Activated CD8-positive, alpha-beta memory T cell treated with anti-CD3 and anti-CD28 coated beads, Interleukin-2, amount 50 U/mL, for 24 hours (primary cell): ENCODE results near the gene ZKSCAN5.
A peak's percentile ranks its signal among the peaks of the same experiment; 100 is the strongest.
"Not testable (repeated sequence)": the region's sequence is repeated elsewhere in the genome, so short reads cannot be mapped to it uniquely, and the experiment has no call there.

ENCODE experiments used
- DNase-seq: peaks from one replicate; pipeline ENCODE4 v3.0.0-alpha.2; 2020; ENCODE audit errors: extremely low read depth

ZKSCAN5 gene

DNA sequence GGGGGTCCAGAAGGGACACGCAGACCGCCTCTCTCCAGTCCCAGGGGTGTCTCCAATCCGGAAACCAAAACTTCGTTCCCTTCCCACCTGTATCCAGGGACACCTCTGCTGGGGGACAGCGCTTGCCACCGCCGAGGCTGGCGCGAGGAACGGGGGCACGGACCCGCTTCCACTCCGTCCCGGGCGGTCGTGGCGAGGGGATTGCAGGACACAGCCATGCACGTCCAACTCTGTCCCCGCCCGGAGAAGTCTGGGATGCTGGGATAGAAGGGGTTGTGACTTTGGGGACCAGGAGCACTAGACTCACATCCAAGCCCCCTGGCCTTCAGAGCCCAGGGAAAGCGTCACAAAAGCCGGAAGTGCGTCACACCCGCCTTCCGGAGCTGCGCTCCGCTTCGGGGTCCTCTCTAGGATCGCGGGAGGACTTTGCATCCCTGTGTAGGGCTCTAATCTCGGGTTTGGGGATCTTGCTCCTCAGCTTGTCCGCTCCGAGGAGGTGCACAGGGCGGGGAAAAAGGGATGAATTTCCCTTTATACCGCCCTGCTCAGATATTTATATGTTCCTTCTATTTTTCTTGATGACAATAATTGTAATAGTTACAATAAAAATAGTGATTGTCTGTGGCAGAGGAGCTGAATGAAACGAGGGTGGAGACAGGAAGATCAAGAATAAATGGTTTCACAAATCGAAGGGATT is 47.5 kb downstream of the ZKSCAN5 start, which contains the start of gene FAM200A:
Gene FAM200A (minus strand): TSS at position 348 of the 697 bp plus-strand sequence. CDS start 3,707 bp downstream, outside the sequence.
- peak; percentile 65 for DNase-seq

DNA sequence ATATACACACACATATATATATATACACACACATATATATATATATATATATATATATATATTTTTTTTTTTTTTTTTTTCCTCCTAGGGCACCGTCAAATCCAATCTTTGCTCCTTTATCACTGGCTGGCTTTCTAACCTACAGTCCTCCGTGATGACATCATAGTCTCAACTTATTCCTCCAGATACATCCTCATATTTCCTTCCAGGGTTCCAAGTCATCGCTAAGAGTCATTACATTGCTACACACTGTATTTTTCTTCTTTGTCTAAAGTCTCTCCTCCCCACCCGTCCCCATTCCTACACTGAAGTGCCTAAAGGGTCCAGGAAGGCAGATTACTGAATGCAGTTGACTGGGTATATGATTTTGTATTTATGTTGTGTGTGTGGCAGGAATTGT is 48.6 kb downstream of the ZKSCAN5 start:
- DNase-seq, result no peak

GRCh38 chr7:99554939-99555338 is 50.5 kb downstream of the ZKSCAN5 start:
- no peak for DNase-seq

DNA sequence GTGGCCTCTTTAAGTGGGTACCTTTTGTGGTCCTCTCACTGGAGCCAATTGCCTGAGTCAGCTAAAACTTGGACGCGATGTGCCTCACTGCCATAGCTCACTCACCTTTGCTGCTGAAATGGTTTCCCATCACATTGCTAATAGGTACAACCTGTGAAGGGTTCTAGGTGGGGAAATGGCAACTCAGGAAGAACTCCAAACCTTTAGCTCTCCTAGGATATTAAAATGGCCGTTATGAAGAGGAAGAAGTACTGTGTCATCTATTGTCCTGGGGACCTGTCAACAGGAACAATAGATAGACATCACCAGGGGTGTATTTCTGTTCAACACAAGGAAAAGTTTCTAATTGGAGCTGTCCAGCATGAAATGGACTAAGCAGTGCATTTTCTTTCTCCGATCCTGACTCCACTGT is 52.7 kb downstream of the ZKSCAN5 start:
- DNase-seq, result no peak

- no peak for DNase-seq
Measured at GRCh38 chr7:99557940-99558305, 53.5 kb downstream of the ZKSCAN5 start.

GRCh38 chr7:99558306-99559174 is 54.1 kb downstream of the ZKSCAN5 start, which contains the start of gene ZNF655:
TSS of gene ZNF655 (plus strand) at chr7:99558642. CDS start at chr7:99560560, 1,918 bp downstream.
- DNase-seq, result peak; percentile 76

DNA sequence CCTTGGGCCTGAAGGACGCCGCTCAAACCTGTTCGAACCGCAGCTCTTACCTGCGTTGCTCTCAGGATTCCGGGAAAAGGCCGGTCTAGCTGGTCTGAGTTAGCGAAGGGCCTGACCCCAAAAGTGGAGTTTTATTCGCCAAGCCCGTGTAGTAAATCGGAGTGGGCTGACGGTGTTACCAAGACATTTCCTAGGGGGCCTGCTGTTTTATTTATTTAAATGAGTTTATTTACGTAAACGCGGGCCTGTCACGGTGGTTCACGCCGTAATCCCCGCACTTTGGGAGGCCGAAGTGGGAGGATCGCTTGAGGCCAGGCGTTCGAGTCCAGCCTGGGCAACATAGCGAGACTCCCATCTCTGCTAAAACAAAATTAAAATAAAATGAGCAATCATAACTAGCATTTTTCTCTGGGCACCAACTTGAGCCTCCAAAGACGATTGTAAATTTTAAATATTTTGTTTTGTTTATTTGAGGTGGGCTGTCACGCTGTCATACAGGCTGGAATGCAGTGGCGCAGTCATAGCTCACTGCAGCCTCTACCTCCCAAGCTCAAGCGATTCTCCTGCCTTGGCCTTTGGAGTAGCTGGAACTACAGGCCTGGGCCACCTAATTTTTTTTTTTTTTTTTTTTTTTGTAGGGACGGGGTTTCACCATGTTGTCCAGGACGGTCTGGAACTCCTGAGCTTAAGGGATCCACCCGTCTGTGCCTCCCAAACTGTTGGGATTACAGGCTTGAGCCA is 54.9 kb downstream of the ZKSCAN5 start:
- DNase-seq, result no peak

DNA sequence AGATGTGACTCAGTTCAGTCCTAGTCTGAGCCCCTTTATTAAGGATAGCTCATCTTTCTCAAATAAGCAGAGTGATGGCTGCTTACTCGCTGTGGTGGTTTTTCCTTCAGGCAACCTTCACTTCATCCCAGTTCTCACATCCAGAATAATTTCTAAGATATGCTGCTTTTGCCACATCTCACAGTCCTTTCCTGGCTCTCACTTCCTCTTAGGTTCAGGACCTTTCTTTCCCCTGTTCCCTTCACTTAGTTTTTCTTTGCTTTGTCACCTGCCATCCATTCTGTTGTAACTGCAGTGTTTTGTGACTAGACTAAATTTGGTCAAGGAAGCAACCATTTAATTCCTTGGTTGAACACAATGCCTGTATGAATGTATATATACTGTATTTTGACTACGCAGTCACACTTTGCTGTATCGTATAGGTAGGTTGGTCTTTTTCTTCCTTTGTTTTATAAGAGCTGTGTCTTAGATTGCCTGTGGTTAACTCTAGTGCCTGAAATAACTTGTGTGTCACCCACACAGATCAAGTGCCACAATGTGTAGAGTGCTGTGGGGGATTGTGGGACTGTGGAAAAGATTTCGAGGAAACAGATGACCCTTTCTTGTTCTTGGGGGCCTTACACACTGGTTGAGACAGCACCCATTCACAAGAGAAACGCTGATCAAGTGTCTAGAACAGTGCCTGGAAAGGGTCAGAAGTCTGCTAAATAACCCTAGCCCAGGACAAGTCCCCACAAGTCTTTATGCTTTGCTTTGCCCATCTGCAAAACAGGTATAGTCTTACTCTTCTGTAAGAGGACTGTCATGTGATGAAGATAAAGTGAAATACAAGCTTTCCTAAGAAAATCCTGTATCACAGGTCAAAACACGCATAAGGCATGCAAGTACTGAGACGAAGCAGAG is 56.6 kb downstream of the ZKSCAN5 start:
- no peak for DNase-seq

DNA sequence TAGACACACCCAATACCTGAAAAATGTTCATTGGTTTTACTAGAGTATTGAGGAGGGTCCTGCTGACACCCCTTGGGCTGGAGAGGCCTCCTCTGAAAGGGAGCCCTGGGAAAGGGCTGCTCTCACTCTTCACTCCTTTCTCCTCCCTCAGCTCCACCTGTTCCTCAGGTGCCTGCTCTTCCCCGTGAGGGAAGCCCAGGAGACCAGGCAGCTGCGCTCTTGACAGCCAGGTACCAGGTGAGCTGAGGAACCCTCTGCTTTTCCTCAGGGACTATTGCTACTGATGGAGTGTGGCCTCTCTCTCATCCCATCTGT is 57.2 kb downstream of the ZKSCAN5 start:
- DNase-seq, result no peak

GRCh38 chr7:99562114-99562784 is 57.8 kb downstream of the ZKSCAN5 start:
- DNase-seq, result no peak

- DNase-seq, result peak; percentile 26
Measured at GRCh38 chr7:99562832-99563231, 58.4 kb downstream of the ZKSCAN5 start.

DNA sequence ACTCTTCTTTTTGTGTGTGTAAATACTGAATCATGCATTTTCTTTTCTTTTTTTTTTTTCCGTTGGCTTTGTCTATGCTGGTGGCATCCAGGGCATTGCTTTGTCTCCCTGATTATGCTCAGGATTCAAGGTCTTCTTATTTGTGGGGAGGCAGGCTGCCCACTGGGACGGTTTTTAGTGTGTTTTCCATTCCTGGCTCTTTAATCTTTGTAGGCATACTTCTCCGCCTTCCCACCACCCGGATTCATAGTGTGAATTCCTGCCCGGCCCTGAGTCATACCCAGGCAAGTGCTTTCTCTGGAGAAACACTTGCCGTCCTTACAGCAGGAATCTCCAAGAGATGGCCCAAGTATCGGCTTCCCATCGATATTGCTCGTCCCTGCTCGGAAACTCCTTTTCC is 59.2 kb downstream of the ZKSCAN5 start:
- DNase-seq, result no peak

DNA sequence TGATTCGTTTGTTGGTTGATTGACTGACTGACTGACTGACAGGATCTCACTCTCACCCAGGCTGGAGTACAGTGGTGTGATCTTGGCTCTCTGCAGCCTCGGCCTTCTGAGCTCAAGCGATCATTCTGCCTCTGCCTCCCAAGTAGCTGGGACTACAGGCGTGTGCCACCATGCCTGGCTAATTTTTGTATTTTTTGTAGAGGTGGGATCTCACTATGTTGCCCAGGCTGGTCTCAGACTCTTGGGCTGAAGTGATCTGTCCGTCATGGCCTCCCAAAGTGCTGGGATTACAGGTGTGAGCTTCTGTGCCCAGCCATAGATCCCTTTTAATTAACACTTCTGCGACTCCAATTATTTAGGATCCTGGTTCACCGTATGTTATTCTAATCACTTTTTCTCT is 64.3 kb downstream of the ZKSCAN5 start:
- not testable (repeated sequence) for DNase-seq

DNA sequence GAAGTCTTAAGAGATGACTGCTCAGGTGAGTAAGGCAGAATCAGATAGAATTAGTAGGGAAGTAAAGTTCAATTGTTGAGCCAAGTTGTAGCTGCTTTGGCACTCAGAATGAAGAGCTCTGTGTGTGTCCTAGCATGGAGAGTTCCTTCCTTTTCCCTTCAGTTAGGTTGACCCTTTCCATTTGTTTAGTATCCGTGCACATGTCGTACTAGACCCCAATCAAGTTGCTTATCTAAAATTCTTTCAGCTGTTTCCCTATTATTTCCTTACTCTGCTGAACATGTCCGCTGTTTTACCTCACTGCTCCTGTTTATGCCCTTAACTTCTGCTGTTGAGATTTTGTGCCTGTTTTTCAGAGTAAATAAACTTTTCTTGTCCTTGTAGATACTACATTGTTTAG is 67.3 kb downstream of the ZKSCAN5 start:
- no peak for DNase-seq

GRCh38 chr7:99573257-99573656 is 68.8 kb downstream of the ZKSCAN5 start:
- DNase-seq, result no peak

- DNase-seq, result no peak
Measured at GRCh38 chr7:99576251-99576650, 71.8 kb downstream of the ZKSCAN5 start.

- no peak for DNase-seq
Measured at GRCh38 chr7:99579281-99579955, 75.0 kb downstream of the ZKSCAN5 start.

GRCh38 chr7:99579956-99580777 is 75.7 kb downstream of the ZKSCAN5 start:
- DNase-seq, result peak; percentile 18

GRCh38 chr7:99580778-99581332 is 76.4 kb downstream of the ZKSCAN5 start:
- DNase-seq, result not testable (repeated sequence)
